ENCODE results near the gene ACVR2A. TPM values are rescaled to one million over a fixed set of nuclear protein-coding genes. Genes with fewer than 3 reads are reported as not detected.

The ACVR2A gene
- total RNA-seq, 1 experiment from 2014 or later: 9.4 TPM

DNA sequence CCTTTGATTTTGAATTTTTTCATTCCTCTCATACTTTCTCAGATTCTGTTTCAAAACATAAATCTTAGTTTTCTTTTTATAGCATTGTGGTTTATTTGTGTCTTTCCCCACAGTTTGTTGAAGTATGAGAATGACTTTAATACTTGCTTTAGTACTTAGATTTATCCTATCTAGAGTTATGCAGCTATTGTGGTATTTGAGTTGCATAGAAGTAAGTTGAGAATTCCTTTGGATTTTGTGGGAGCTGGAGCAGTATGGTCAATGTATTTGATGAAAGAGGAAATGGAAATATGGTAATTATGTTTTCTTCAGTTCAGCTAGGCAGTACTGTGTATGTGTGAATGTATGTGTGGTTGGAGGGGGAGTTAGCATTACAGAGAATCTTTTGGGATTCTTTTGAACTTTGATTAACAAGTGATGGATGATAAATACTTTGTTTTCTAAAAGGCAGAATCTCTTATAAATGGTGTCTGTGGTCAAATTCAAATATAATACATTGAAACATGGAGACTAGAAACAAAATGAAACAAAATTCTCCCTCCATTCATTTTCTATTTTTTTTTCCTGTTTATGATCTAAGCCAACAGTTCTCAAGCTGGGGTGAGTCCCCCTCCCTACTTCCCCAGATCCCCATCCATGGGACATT lies 3.0 kb downstream of the ACVR2A start:
- Histone ChIP-seq H3K4me2 (ENCODE audit: low read length) (no peak overlapping the region), H3K27ac (ENCODE audit: low read depth, low read length) (no peak overlapping the region), H4K20me1 (ENCODE audit: insufficient read depth) (no peaks in the 10 kb centered on the region), H3K9ac (ENCODE audit: low read length) (no peak overlapping the region), H3K79me2 (ENCODE audit: insufficient read depth, low read length) (peaks cover 69% of the 10 kb centered on the region), H3K9me2 (ENCODE audit: insufficient read depth) (no peaks in the 10 kb centered on the region), H3K9me3 (ENCODE audit: control insufficient read depth in 1 of 2, insufficient read depth in 1 of 2, low read depth in 1 of 2, low read length in 2 of 2) (no peaks in the 10 kb centered on the region), H3K36me3 (ENCODE audit: control insufficient read depth in 1 of 2, insufficient read depth in 2 of 2, low read length in 2 of 2) (no peaks in the 10 kb centered on the region), H2AFZ (ENCODE audit: low read depth, low read length, poor library complexity, severe bottlenecking) (no peak overlapping the region), H3K4me3 (replicated peaks in 1 of 2; ENCODE audit: low read depth in 1 of 2, low read length in 2 of 2) (no peak overlapping the region), H3K27me3 (ENCODE audit: insufficient read depth, low read length) (no peaks in the 10 kb centered on the region), H3K4me1 (ENCODE audit: control insufficient read depth in 1 of 2, insufficient read depth in 2 of 2, low read length in 2 of 2) (peaks cover 6 to 23% of the 10 kb centered on the region in 2 experiments; a peak in 2 of 4 replicates)
- no TSS peak for BruUV-seq (replicated peaks)
- RAD21 ChIA-PET (ENCODE audit: low non-redundant PET in 1 of 2, low total read pairs in 2 of 2, uncharacterized antibody in 2 of 2, unreplicated experiment in 2 of 2): no interaction called here
- intact Hi-C loops (cut with micrococcal nuclease): no loop called here
- POLR2A ChIA-PET: no interaction called here
- ATAC-seq (no peak), DNase-seq (ENCODE audit: low read depth, low spot score) (no peak)
- CTCF ChIA-PET: no interaction called here
- no peak for TF ChIP-seq ZFX (IDR thresholded peaks at IDR 0.05)
- TF ChIP-seq ELF1 (IDR thresholded peaks at IDR 0.05; ENCODE audit: borderline replicate concordance, low read depth): no peak
- no peak for TF ChIP-seq POLR2AphosphoS5 (IDR thresholded peaks at IDR 0.05; ENCODE audit: low read depth, low read length)
- no peak for TF ChIP-seq SP1 (IDR thresholded peaks at IDR 0.05; ENCODE audit: low read depth)
- no peak for TF ChIP-seq EGR1 (IDR thresholded peaks at IDR 0.05; ENCODE audit: low read depth)
- TF ChIP-seq, protein P1, sequence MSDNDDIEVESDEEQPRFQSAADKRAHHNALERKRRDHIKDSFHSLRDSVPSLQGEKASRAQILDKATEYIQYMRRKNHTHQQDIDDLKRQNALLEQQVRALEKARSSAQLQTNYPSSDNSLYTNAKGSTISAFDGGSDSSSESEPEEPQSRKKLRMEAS (IDR thresholded peaks at IDR 0.05): no peak
- no peak for TF ChIP-seq RAD21 (IDR thresholded peaks at IDR 0.05; ENCODE audit: low read depth)
- no peak for TF ChIP-seq ATF3 (IDR thresholded peaks at IDR 0.05)

DNA sequence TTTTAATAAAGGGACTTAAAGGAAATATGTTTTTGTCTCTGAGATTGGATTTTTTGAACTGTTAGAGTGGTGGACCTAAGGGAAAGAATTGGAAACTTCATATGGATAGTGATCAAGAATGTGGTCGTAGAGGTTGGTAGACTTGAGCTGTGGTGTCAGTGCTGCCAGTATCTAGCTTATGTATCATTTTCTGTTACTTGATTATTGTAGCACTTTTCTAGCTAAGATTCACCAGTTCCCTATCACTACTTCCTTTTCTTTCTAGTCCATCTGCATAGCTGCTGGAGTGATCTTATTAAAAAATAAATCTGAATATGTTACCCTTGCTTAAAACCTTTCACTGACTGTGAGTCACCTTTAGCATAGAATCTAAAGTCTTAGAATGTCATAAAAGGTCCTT lies 6.0 kb downstream of the ACVR2A start:
- Histone ChIP-seq H3K27me3 (ENCODE audit: insufficient read depth, low read length) (no peaks in the 10 kb centered on the region), H3K4me1 (ENCODE audit: control insufficient read depth in 1 of 2, insufficient read depth in 2 of 2, low read length in 2 of 2) (peaks cover 5 to 10% of the 10 kb centered on the region in 2 experiments; a peak in 2 of 4 replicates), H3K9me3 (ENCODE audit: control insufficient read depth in 1 of 2, insufficient read depth in 1 of 2, low read depth in 1 of 2, low read length in 2 of 2) (no peaks in the 10 kb centered on the region), H2AFZ (ENCODE audit: low read depth, low read length, poor library complexity, severe bottlenecking) (no peak overlapping the region), H4K20me1 (ENCODE audit: insufficient read depth) (no peaks in the 10 kb centered on the region), H3K36me3 (ENCODE audit: control insufficient read depth in 1 of 2, insufficient read depth in 2 of 2, low read length in 2 of 2) (no peaks in the 10 kb centered on the region), H3K27ac (ENCODE audit: low read depth, low read length) (no peak overlapping the region), H3K4me3 (replicated peaks in 1 of 2; ENCODE audit: low read depth in 1 of 2, low read length in 2 of 2) (no peak overlapping the region), H3K4me2 (ENCODE audit: low read length) (no peak overlapping the region), H3K9me2 (ENCODE audit: insufficient read depth) (no peaks in the 10 kb centered on the region), H3K79me2 (ENCODE audit: insufficient read depth, low read length) (peaks cover 81% of the 10 kb centered on the region), H3K9ac (ENCODE audit: low read length) (no peak overlapping the region)
- ChIA-PET RAD21 (ENCODE audit: low non-redundant PET in 1 of 2, low total read pairs in 2 of 2, uncharacterized antibody in 2 of 2, unreplicated experiment in 2 of 2) (no interaction called here), POLR2A (no interaction called here), CTCF (no interaction called here)
- ATAC-seq: no peak
- no peak for TF ChIP-seq EGR1 (IDR thresholded peaks at IDR 0.05; ENCODE audit: low read depth)
- no peak for TF ChIP-seq YY1 (IDR thresholded peaks at IDR 0.05; ENCODE audit: extremely low read depth, insufficient replicate concordance, low read depth, low read length)
- TF ChIP-seq TCF7L2 (IDR thresholded peaks at IDR 0.05; ENCODE audit: borderline replicate concordance, extremely low read depth, insufficient read depth, insufficient read length): no peak
- no peak for TF ChIP-seq RAD21 (IDR thresholded peaks at IDR 0.05; ENCODE audit: low read depth)
- no peak for TF ChIP-seq SP1 (IDR thresholded peaks at IDR 0.05; ENCODE audit: low read depth)
- no peak for TF ChIP-seq REST (IDR thresholded peaks at IDR 0.05; ENCODE audit: low read depth)
- intact Hi-C loops (cut with micrococcal nuclease): no loop called here
- no peak for DNase-seq (ENCODE audit: low read depth, low spot score)
- no TSS peak for BruUV-seq (replicated peaks)
